ENCODE results near the gene LEMD2.
A peak's percentile ranks its signal among the peaks of the same experiment; 100 is the strongest.

The LEMD2 gene

DNA sequence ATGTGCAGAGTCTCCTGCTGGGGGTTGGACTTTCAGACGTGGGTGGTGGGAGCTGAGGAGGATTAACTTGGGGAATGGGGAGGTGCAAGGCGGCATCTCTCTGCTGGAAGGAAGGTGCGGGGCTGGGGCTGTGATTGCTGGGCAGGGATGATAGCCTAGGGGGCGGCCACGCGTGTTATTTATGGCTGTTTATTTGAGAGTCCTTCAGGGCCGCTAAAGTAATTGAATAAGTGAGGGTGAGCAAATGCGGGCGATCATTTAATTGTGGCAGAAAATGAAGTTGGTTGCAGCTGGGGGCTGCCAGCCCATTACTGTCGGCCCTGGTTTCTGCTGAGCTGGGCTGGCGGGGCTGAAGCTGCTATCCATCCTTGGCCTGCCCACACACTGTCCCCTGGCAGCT lies 34.7 kb downstream of the LEMD2 start:
- no peak for DNase-seq

GRCh38 chr6:33752646-33753015 lies 36.3 kb downstream of the LEMD2 start:
- DNase-seq: no peak

GRCh38 chr6:33751771-33752645 lies 36.9 kb downstream of the LEMD2 start:
- peak; percentile 98 for DNase-seq

- DNase-seq: no peak
These were observed 38.5 kb downstream of the LEMD2 start for GRCh38 chr6:33750244-33750991.

GRCh38 chr6:33749401-33749800 lies 39.5 kb downstream of the LEMD2 start:
- no peak for DNase-seq

- no peak for DNase-seq
These were observed 40.1 kb downstream of the LEMD2 start for GRCh38 chr6:33748841-33749240.

DNA sequence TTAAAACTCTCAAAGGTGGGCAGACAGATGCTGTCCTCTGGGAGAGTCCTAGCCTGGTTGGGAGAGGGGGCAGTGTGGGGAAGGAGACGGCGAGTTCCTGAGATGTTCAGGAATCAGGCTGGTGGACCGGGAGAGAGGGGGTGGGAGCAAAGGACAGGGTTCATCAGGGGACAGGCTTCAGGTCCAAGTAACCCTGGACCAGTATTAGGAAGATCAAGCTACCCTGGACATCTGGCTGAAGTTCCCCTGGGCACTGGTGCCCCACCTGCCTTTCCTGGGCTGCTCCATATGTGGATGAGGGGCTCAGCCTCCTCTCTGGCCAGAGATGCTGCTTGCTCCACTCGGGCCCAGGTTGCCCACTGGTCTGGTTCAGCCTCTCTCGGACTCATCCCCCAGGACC lies 41.1 kb downstream of the LEMD2 start:
- DNase-seq: no peak

GRCh38 chr6:33746651-33747100 lies 42.3 kb downstream of the LEMD2 start, which contains the start of gene IP6K3:
IP6K3 (minus strand) TSS chr6:33746905; CDS start chr6:33735476, 11,429 bp downstream.
- DNase-seq: no peak

DNA sequence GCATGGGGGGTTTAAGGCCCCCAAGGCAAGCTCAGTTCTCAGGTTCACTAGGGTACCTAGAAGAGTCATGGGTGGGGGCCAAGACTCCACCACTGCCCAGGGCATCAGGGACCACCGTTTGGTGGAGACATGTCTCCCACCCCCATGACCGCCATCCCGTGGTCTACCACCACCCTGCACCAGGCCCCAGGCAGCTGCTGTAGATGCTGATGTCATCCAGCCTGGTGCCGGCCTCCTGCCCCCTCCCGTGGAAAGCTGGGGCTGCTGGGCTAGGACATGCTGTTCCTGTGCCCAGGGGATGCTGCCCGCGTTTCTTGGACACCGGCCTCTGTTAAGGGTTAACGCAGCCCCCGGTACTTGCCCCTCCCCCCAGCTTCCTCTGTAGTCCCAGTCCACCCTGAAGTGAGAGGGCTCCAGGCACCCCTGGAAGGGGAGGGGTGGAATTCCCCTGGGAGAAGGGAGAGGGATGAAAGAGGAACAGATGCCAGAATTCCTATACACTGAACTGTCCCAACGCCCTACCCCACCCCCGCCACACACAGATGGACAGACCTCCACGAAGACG lies 42.8 kb downstream of the LEMD2 start:
- DNase-seq: no peak

DNA sequence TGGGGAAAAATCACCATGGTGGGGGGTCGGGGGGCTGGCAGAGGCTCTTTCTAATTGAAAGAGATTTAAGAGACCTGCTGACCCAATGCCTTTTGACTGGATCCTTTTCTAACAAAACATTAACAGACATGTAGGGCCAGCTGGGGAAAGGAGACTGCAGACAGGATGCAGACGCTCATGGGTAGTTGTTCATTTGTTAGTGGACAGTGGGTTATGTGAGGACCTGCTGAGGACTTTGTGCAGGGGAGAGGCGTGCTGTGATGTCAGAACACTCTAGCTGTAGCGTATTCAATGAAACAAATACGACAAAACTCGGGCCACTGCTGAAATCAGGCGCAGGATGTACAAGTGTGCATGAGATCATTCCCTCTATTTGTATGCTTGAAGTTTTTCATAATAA lies 43.4 kb downstream of the LEMD2 start:
- no peak for DNase-seq

- DNase-seq: peak; percentile 76
These were observed 43.9 kb downstream of the LEMD2 start for GRCh38 chr6:33744895-33745546.

- DNase-seq: peak; percentile 97
These were observed 44.7 kb downstream of the LEMD2 start for GRCh38 chr6:33744001-33744848.

DNA sequence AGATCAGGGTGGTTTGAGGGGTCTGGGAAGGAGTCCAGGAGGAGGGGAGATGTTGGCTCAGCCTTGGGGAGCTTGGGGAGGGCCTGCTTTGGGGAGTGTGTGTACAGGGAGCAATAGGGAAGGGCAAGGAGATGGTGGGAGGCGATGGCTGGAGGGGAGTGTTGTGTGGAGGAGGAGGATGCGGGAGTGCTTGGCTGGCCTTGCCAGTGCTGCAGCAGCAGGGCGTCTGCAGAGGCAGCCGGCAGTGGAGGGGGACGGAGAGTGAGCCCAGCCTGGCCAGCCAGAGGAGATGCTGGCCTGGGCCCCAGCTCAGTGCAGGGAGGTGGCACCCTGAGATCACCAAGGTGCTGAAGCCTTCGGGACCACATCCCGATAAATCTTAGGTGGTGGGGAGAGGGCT lies 46.1 kb downstream of the LEMD2 start:
- DNase-seq: peak; percentile 62

DNA sequence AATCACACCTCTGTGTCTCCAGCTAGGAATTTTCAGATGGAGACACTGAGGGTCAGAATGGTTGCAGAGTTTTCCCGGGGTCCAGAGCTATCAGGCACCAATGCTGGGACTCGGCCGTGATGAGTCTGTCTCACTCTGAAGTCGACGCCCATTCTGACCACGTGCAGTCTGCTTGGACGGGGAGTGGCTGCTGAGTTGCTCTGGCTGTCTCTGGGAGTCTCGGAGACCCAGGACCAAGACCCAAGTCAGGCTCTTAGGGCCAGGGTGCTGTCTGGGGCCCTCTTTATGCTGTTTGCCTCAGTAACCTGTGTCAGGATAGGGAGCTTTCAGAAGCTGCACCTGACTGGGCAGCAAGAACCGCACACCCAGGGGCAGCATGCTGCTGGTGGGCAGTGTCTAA lies 46.8 kb downstream of the LEMD2 start:
- no peak for DNase-seq

DNA sequence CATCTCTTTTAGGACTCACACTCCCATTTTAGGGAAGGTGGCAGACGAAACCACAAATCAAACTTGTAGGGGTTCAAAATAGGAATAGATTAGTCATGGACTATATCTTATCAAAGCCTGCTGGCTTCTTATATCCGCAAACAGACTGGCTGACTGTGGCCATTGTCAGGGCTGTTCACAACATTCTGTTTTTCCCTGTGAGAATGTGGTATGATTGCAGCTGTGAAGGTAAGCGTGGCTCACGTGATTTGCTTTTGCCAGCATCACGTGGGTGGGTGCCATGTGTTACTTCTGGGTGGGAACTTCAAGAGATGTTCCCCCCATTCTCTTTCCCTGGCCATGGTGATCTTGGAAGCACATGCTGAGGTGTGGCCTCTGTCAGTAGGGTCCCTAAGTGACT lies 48.1 kb downstream of the LEMD2 start:
- no peak for DNase-seq

DNA sequence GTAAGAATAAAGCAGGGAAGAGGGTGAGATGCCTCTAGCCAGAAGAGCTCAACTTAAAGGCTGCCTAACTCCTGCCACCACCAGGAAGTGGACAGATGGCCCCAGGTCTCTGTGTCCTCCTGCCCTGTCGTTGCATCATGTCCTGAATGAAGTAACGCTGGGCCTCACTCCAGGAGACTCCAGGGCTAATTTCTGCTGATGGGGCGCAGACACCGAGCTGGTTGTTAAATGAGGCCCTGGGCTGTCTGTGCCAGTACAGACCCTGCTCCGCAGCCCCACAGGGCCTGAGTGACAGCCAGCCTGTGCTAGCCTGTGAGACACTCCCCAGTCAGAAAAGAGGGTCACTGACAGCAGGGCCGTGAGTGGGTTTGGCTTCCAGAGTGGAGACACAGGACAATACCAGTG lies 48.7 kb downstream of the LEMD2 start:
- no peak for DNase-seq

GRCh38 chr6:33739571-33739970 lies 49.4 kb downstream of the LEMD2 start:
- DNase-seq: no peak

- DNase-seq: no peak
These were observed 50.1 kb downstream of the LEMD2 start for GRCh38 chr6:33738879-33739278.

- no peak for DNase-seq
These were observed 50.8 kb downstream of the LEMD2 start for GRCh38 chr6:33738153-33738552.

DNA sequence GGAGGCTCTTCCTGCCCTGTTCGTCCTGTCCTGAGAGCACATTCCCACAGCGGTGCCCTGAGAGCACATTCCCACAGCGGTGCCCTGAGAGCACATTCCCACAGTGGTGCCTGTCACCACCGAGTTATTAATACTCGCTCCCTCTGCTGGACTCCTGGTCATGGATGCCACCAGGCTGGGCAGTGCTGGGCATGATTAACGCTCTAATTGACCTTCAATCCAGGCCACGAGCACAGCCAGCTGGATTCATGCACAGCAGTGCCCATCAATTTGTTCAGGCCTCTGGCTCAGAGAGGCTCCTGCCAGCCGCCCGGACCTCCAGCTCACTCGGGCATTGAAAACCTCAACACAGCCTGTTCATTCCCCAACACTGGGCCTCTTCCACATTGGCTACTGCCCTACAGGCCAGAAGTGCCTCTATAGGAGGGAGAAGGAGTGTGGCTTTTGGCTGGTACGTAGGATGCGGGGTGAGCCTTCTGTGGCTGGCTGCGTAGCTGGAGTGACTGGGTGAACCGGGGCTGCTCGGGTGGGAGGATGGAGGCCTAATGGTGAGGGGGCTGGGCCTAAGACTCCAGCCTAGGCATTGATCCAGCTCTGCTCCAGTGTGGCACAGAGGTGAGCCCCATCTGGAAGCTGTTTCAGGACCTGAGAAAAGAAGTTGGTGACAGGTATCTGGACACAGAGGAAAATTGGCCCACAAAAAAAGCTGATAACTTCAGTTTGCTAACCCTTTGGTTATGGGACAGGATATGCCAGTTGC lies 51.5 kb downstream of the LEMD2 start:
- no peak for DNase-seq

DNA sequence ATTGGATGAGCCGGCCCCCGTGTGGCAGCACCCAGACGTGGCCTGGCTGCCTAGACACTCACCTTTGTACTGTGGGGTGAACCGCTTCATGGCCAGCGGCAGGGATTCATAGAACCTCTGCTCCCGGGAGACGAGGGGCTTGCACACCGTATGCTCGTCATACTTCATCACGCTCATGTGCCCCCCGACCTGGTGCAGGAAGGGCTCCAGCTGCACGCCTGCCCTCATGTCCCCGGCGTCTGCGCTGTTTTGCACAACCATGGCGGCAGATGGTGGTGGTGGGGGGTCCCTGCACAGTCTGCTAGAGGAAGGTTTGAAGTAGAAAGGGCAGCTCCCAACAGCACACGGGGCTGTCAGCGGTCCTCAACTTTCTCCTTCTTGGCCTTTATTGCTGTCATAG lies 53.7 kb downstream of the LEMD2 start:
- no peak for DNase-seq

DNA sequence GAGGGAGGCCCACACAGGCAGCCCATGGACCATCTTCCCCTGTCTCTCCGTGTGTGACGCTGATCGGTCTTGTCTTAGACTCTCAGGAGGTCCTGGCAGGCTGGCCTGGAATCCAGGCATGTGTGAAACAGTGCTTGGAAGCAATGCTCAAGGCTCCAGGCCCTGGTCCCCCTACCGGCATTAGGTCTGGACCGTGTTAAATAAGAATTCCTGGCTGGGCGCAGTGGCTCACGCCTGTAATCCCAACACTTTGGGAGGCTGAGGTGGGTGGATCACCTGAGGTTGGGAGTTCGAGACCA lies 55.3 kb downstream of the LEMD2 start:
- DNase-seq: no peak
